Measurements from ENCODE around the gene DNAJC30. TPM values are rescaled to one million over a fixed set of nuclear protein-coding genes. Genes with fewer than 3 reads are reported as not detected.

DNAJC30 gene
- total and polyA plus RNA-seq, 2 donors from 2014 or later = 15.0 to 28.6 TPM

- Histone ChIP-seq H3K9me3 (ENCODE audit: control insufficient read depth in 2 of 3, insufficient read depth in 1 of 3, low read length in 3 of 3) (no peaks in the 10 kb centered on the region), H3K4me1 (ENCODE audit: control insufficient read depth in 2 of 3, insufficient read depth in 2 of 3, low read depth in 1 of 3, low read length in 3 of 3) (no peaks in the 10 kb centered on the region), H3K36me3 (ENCODE audit: control insufficient read depth in 2 of 3, insufficient read depth in 3 of 3, low read length in 3 of 3) (peaks cover 2 to 19% (median 9%) of the 10 kb centered on the region in 3 donors), H3K27me3 (ENCODE audit: control insufficient read depth, insufficient read depth, low read length) (no peaks in the 10 kb centered on the region), H3K9ac (ENCODE audit: low read length in 3 of 3) (no peak overlapping the region), H3K27ac (ENCODE audit: low read depth in 2 of 2, low read length in 2 of 2) (no peak overlapping the region), H3K4me3 (ENCODE audit: low read length in 3 of 3) (no peak overlapping the region)
- DNase-seq = no peak
- no peak for FAIRE-seq
- intact Hi-C loops (cut with DNase I) = no loop called here
- no peak for TF ChIP-seq CTCF (IDR thresholded peaks at IDR 0.05; ENCODE audit: borderline replicate concordance, extremely low read depth, insufficient read depth)
Observed at GRCh38 chr7:73700581-73701134, 17.4 kb upstream of the DNAJC30 start.

- FAIRE-seq (no peak), DNase-seq (peak in 1 of 5 donors; percentile 40)
- Histone ChIP-seq H3K9ac (ENCODE audit: low read length in 3 of 3) (no peak overlapping the region), H3K36me3 (ENCODE audit: control insufficient read depth in 2 of 3, insufficient read depth in 3 of 3, low read length in 3 of 3) (peaks cover 2 to 22% (median 9%) of the 10 kb centered on the region in 3 donors), H3K27ac (ENCODE audit: low read depth in 2 of 2, low read length in 2 of 2) (no peak overlapping the region), H3K9me3 (ENCODE audit: control insufficient read depth in 2 of 3, insufficient read depth in 1 of 3, low read length in 3 of 3) (no peaks in the 10 kb centered on the region), H3K4me1 (ENCODE audit: control insufficient read depth in 2 of 3, insufficient read depth in 2 of 3, low read depth in 1 of 3, low read length in 3 of 3) (no peaks in the 10 kb centered on the region), H3K4me3 (ENCODE audit: low read length in 3 of 3) (no peak overlapping the region), H3K27me3 (ENCODE audit: control insufficient read depth, insufficient read depth, low read length) (no peaks in the 10 kb centered on the region)
- no peak for TF ChIP-seq CTCF (IDR thresholded peaks at IDR 0.05; ENCODE audit: borderline replicate concordance, extremely low read depth, insufficient read depth)
- intact Hi-C loops (cut with DNase I) = no loop called here
Observed at GRCh38 chr7:73700069-73700423, 16.8 kb upstream of the DNAJC30 start.

- DNase-seq (peak in 1 of 5 donors; percentile 29), FAIRE-seq (no peak)
- TF ChIP-seq CTCF (IDR thresholded peaks at IDR 0.05; ENCODE audit: borderline replicate concordance, extremely low read depth, insufficient read depth) = no peak
- intact Hi-C loops (cut with DNase I) = no loop called here
- no peak overlapping the region for H3K9ac ChIP-seq (ENCODE audit: low read length in 3 of 3)
- peaks cover 2 to 27% (median 12%) of the 10 kb centered on the region in 3 donors for H3K36me3 ChIP-seq (ENCODE audit: control insufficient read depth in 2 of 3, insufficient read depth in 3 of 3, low read length in 3 of 3)
- H3K4me1 ChIP-seq (ENCODE audit: control insufficient read depth in 2 of 3, insufficient read depth in 2 of 3, low read depth in 1 of 3, low read length in 3 of 3) = no peaks in the 10 kb centered on the region
- H3K27me3 ChIP-seq (ENCODE audit: control insufficient read depth, insufficient read depth, low read length) = no peaks in the 10 kb centered on the region
- H3K4me3 ChIP-seq (ENCODE audit: low read length in 3 of 3) = no peak overlapping the region
- H3K27ac ChIP-seq (ENCODE audit: low read depth in 2 of 2, low read length in 2 of 2) = no peak overlapping the region
- no peaks in the 10 kb centered on the region for H3K9me3 ChIP-seq (ENCODE audit: control insufficient read depth in 2 of 3, insufficient read depth in 1 of 3, low read length in 3 of 3)
Observed at GRCh38 chr7:73699370-73700068, 16.3 kb upstream of the DNAJC30 start.

Measured in kidney (tissue), 14 donors.